Ectodermal cell (in vitro differentiated cells): ENCODE data around the gene CROCC2.

ENCODE experiments used
- H3K27ac ChIP-seq: 2 replicates; pipeline ENCODE4 v1.7.0; 2013; ENCODE audit warnings: mild to moderate bottlenecking, low read depth, low read length; ENCODE audit not compliant: insufficient read depth, poor library complexity, severe bottlenecking
- H3K27me3 ChIP-seq: 2 replicates; pipeline ENCODE4 v1.7.0; 2013; ENCODE audit warnings: mild to moderate bottlenecking, low read length; ENCODE audit not compliant: insufficient read depth, control insufficient read depth, poor library complexity, severe bottlenecking
- H3K36me3 ChIP-seq: one replicate; pipeline ENCODE4 v1.7.0; 2013; ENCODE audit warnings: low read length; ENCODE audit not compliant: control insufficient read depth, insufficient read depth
- H3K4me1 ChIP-seq: one replicate; pipeline ENCODE4 v1.7.0; 2013; ENCODE audit warnings: low read length; ENCODE audit not compliant: control insufficient read depth, insufficient read depth
- H3K4me3 ChIP-seq: 2 replicates; pipeline ENCODE4 v1.7.0; 2013; ENCODE audit warnings: low read depth, low read length, control low read depth; ENCODE audit not compliant: insufficient read depth
- H3K9me3 ChIP-seq: 2 replicates; pipeline ENCODE4 v1.7.0; 2013; ENCODE audit warnings: mild to moderate bottlenecking, low read length, moderate library complexity; ENCODE audit not compliant: control insufficient read depth
- WGBS, 2 experiments: methylation state at CpG; one replicate each; pipeline ENCODE4 v1.1.7; 2013; ENCODE audit warnings: missing lambda C conversion rate in 2 of 2; 5-methylcytosine and 5-hydroxymethylcytosine counted together

CROCC2 gene

GRCh38 chr2:240876475-240877251 is 29.5 kb upstream of the CROCC2 start:
- H3K27me3 ChIP-seq: no peaks in the 10 kb centered on the region
- 93% methylated on average over 18 of the region's 18 CpGs for WGBS, 2 experiments

GRCh38 chr2:240877460-240878340 is 28.4 kb upstream of the CROCC2 start:
- Histone ChIP-seq H3K9me3 (no peaks in the 10 kb centered on the region), H3K4me1 (no peaks in the 10 kb centered on the region), H3K36me3 (no peaks in the 10 kb centered on the region), H3K4me3 (no peak overlapping the region), H3K27me3 (no peaks in the 10 kb centered on the region), H3K27ac (no peak overlapping the region)
- 91 to 92% methylated on average over 40 of the region's 40 CpGs for WGBS, 2 experiments

More at GRCh38 chr2:240876475-240877251, 29.5 kb upstream of the CROCC2 start:
- Histone ChIP-seq H3K27ac (no peak overlapping the region), H3K4me3 (no peak overlapping the region), H3K36me3 (no peaks in the 10 kb centered on the region), H3K4me1 (no peaks in the 10 kb centered on the region), H3K9me3 (no peaks in the 10 kb centered on the region)

GRCh38 chr2:240878341-240878936 is 27.7 kb upstream of the CROCC2 start:
- H3K27ac ChIP-seq: no peak overlapping the region
- 93 to 94% methylated on average over 18 of the region's 18 CpGs for WGBS, 2 experiments
- no peaks in the 10 kb centered on the region for H3K27me3 ChIP-seq
- H3K36me3 ChIP-seq: no peaks in the 10 kb centered on the region
- no peak overlapping the region for H3K4me3 ChIP-seq
- no peaks in the 10 kb centered on the region for H3K4me1 ChIP-seq
- H3K9me3 ChIP-seq: no peaks in the 10 kb centered on the region

- no peak overlapping the region for H3K4me3 ChIP-seq
- no peaks in the 10 kb centered on the region for H3K36me3 ChIP-seq
- H3K4me1 ChIP-seq: no peaks in the 10 kb centered on the region
- no peaks in the 10 kb centered on the region for H3K9me3 ChIP-seq
- 93% methylated on average over 7 of the region's 7 CpGs for WGBS, 2 experiments
- no peaks in the 10 kb centered on the region for H3K27me3 ChIP-seq
- H3K27ac ChIP-seq: no peak overlapping the region
Observed at GRCh38 chr2:240879105-240879504, 27.0 kb upstream of the CROCC2 start.

- Histone ChIP-seq H3K4me3 (no peak overlapping the region), H3K27me3 (no peaks in the 10 kb centered on the region), H3K27ac (no peak overlapping the region), H3K4me1 (no peaks in the 10 kb centered on the region), H3K9me3 (no peaks in the 10 kb centered on the region), H3K36me3 (no peaks in the 10 kb centered on the region)
- WGBS, 2 experiments: 88 to 93% methylated on average over 6 of the region's 6 CpGs
Observed at GRCh38 chr2:240881913-240882312, 24.2 kb upstream of the CROCC2 start.

- Histone ChIP-seq H3K27ac (no peak overlapping the region), H3K27me3 (no peaks in the 10 kb centered on the region), H3K9me3 (no peaks in the 10 kb centered on the region), H3K36me3 (no peaks in the 10 kb centered on the region), H3K4me3 (no peak overlapping the region), H3K4me1 (no peaks in the 10 kb centered on the region)
- WGBS, 2 experiments: 90 to 91% methylated on average over 2 of the region's 2 CpGs
Observed at GRCh38 chr2:240884221-240884620, 21.9 kb upstream of the CROCC2 start.

GRCh38 chr2:240884745-240885144 is 21.4 kb upstream of the CROCC2 start:
- Histone ChIP-seq H3K36me3 (no peaks in the 10 kb centered on the region), H3K9me3 (no peaks in the 10 kb centered on the region), H3K27ac (no peak overlapping the region), H3K4me1 (no peaks in the 10 kb centered on the region), H3K4me3 (no peak overlapping the region), H3K27me3 (no peaks in the 10 kb centered on the region)
- 89 to 93% methylated on average over 3 of the region's 3 CpGs for WGBS, 2 experiments

GRCh38 chr2:240885566-240885965 is 20.6 kb upstream of the CROCC2 start:
- Histone ChIP-seq H3K36me3 (no peaks in the 10 kb centered on the region), H3K9me3 (no peaks in the 10 kb centered on the region), H3K4me1 (no peaks in the 10 kb centered on the region), H3K4me3 (no peak overlapping the region), H3K27ac (no peak overlapping the region), H3K27me3 (no peaks in the 10 kb centered on the region)
- 91 to 95% methylated on average over 1 of the region's 1 CpG for WGBS, 2 experiments

GRCh38 chr2:240886023-240886565 is 20.0 kb upstream of the CROCC2 start:
- Histone ChIP-seq H3K4me3 (no peak overlapping the region), H3K36me3 (no peaks in the 10 kb centered on the region), H3K4me1 (no peaks in the 10 kb centered on the region), H3K27me3 (no peaks in the 10 kb centered on the region), H3K27ac (no peak overlapping the region), H3K9me3 (no peaks in the 10 kb centered on the region)
- WGBS, 2 experiments: 87 to 93% methylated on average over 4 to 5 of the region's 5 CpGs
